ENCODE measurements around the gene RABGAP1L.

RABGAP1L gene

GRCh38 chr1:174997041-174997440 is 837.7 kb downstream of the RABGAP1L start:
- DNase-seq (ENCODE audit: low read depth), result no peak
- TF ChIP-seq, protein P1, sequence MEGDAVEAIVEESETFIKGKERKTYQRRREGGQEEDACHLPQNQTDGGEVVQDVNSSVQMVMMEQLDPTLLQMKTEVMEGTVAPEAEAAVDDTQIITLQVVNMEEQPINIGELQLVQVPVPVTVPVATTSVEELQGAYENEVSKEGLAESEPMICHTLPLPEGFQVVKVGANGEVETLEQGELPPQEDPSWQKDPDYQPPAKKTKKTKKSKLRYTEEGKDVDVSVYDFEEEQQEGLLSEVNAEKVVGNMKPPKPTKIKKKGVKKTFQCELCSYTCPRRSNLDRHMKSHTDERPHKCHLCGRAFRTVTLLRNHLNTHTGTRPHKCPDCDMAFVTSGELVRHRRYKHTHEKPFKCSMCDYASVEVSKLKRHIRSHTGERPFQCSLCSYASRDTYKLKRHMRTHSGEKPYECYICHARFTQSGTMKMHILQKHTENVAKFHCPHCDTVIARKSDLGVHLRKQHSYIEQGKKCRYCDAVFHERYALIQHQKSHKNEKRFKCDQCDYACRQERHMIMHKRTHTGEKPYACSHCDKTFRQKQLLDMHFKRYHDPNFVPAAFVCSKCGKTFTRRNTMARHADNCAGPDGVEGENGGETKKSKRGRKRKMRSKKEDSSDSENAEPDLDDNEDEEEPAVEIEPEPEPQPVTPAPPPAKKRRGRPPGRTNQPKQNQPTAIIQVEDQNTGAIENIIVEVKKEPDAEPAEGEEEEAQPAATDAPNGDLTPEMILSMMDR (conservative IDR thresholded peaks at IDR 0.05; ENCODE audit: low read depth, low read length), result no peak
- no peak overlapping the region for H3K4me3 ChIP-seq (ENCODE audit: low read length)

DNA sequence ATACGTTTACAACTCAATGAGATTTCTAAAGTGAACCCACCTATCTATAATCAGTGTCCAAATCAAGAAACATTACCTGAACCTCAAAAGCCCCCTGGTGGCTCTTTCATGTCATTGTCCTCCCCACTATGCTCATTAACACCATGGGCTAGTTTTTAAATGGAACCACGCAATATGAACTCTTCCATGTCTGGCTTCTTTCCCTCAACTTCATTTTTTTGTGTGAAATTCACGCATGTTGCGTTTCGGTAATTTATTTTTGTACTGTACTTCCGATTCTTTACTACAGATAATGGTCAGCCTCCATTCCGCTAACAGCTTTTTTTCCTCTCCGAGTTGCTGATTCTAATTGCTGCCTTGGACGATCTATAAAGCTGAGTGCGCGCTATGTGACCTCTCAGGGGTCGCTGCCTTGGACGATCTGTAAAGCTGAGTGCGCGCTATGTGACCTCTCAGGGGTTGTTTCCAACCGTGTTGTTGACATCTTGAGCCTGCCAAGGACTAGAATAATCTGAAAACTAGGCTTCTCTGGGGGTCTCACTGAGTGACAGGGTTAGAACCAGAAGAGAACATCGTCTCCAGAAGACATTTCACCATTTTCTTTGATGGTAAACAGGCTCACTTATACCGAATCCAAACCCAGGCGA is 839.4 kb downstream of the RABGAP1L start:
- peak; percentile 37 for DNase-seq (ENCODE audit: low read depth)
- H3K4me3 ChIP-seq (ENCODE audit: low read length), result peak overlapping the region; percentile 80
- TF ChIP-seq, protein P1 (conservative IDR thresholded peaks at IDR 0.05; ENCODE audit: low read depth, low read length), result peak; percentile 78

- TF ChIP-seq, protein P1 (conservative IDR thresholded peaks at IDR 0.05; ENCODE audit: low read depth, low read length), result no peak
- DNase-seq (ENCODE audit: low read depth), result peak; percentile 97
- peak overlapping the region; percentile 80 for H3K4me3 ChIP-seq (ENCODE audit: low read length)
Measured at GRCh38 chr1:174999216-174999935, 840.1 kb downstream of the RABGAP1L start.

- no peak for DNase-seq (ENCODE audit: low read depth)
- peak within 1 kb of the TSS; percentile 80 for H3K4me3 ChIP-seq (ENCODE audit: low read length)
- TF ChIP-seq, protein P1 (conservative IDR thresholded peaks at IDR 0.05; ENCODE audit: low read depth, low read length), result no peak
Measured at GRCh38 chr1:174999936-175000696, 840.8 kb downstream of the RABGAP1L start, which contains the start of gene CACYBP. CACYBP (plus strand) TSS chr1:174999947; CDS start chr1:175000181, 234 bp downstream.

DNA sequence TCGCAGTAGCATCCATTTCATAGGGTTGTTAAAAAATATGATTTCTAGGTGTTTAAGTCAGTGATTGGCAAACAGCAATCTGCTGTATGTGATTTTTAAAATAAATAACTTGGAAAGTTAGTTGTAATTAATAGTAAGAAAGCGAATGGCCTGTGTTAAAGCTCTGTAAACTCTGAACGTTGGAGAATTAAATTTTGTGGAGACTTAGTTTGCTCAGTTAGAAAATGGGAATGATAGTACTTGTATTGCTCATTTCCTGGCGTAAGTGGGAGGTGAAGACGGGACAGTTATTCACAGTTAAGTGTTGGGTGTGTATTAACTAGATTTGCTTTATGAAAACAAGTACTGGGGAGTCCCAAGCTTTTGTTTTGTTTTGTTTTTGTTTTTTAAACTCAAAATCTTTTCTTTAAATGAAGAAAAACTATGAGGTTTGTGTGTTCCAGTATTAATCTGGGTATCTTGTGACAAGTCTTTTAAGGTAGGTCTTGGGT is 841.4 kb downstream of the RABGAP1L start:
- H3K4me3 ChIP-seq (ENCODE audit: low read length), result peak overlapping the region; percentile 72
- DNase-seq (ENCODE audit: low read depth), result no peak
- TF ChIP-seq, protein P1 (conservative IDR thresholded peaks at IDR 0.05; ENCODE audit: low read depth, low read length), result no peak

DNA sequence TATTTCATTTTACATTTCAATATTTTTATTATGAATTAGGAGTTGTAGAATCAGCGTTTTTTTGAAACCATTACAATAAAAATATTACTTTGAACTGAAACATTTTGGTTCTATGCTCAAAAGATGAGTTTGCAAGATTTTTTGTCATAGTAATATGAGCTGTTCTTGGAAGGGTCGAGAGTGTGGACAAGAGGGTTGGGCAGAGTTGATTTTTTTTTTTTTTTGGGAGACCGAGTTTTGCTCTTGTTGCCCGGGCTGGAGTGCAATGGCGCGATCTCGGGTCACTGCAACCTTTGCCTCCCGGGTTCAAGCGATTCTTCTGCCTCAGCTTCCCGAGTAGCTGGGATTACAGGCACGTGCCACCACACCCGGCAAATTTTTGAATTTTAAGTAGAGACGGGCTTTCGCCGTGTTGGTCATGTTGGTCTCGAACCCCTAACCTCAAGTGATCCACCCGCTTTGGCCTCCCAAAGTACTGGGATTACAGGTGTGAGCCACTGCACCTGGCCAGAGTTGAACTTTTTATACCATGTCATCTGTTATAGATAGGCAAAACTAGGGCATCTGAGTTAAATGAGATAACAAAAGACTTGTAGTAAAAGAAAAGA is 843.7 kb downstream of the RABGAP1L start:
- H3K4me3 ChIP-seq (ENCODE audit: low read length), result no peak overlapping the region
- TF ChIP-seq, protein P1 (conservative IDR thresholded peaks at IDR 0.05; ENCODE audit: low read depth, low read length), result no peak
- DNase-seq (ENCODE audit: low read depth), result no peak

Data from retinal pigment epithelial cell (primary cell).